Renal cortex interstitium (tissue), 11 donors: ENCODE data around the gene GNPNAT1. TPM values are rescaled to one million over a fixed set of nuclear protein-coding genes. Genes with fewer than 3 reads are reported as not detected.
"Not testable (repeated sequence)": the region's sequence is repeated elsewhere in the genome, so short reads cannot be mapped to it uniquely, and the experiment has no call there.

Experiments
- DNase-seq, 11 donors: peaks; one replicate each; pipeline ENCODE4 v3.0.0-alpha.2; 2013; ENCODE audit warnings: low read depth in 9 of 11, low spot score in 4 of 11; ENCODE audit errors: extremely low read depth in 1 of 11
- polyA plus RNA-seq, 3 donors: library from polyadenylated mRNA; unstranded; fragments of 120-200 nt; gene quantifications; one replicate each; pipeline ENCODE4 v1.2.1, GENCODE V29; 2013; ENCODE audit not compliant: insufficient read length in 3 of 3

GNPNAT1 gene
- polyA plus RNA-seq, 3 donors: 32.2 to 38.9 (median 34.5) TPM

DNA sequence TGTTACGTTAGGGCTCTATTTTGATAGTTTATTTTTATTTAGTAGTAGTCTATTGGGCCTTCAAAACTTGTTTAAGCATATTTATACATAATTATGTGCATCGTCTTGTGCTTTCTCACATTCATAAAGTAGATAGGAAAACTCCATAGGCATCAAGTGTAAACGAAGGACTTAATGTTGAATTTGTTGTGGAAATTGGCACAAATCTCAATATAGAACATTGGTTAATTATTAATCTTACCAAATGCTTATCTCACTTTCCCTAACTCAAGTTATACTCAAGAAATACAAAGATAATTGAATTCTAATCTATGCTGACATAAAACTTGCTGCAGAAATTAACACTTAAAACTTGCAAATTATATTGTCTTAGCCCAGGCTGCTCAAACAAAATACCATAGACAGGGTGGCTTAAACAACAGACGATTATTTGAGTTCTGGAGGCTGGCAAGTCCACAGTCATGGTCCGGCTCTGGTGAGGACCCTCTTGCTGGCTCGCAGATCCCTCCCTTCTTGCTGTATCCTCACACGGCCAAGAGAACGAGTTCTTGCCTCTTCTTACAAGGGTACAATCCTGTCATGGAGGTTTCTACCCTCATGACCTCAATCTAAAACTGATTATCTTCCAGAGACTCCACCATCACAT, 42.6 kb downstream of the GNPNAT1 start:
- no peak for DNase-seq

- no peak for DNase-seq
Observed at GRCh38 chr14:52741865-52742264, 49.5 kb downstream of the GNPNAT1 start.

DNA sequence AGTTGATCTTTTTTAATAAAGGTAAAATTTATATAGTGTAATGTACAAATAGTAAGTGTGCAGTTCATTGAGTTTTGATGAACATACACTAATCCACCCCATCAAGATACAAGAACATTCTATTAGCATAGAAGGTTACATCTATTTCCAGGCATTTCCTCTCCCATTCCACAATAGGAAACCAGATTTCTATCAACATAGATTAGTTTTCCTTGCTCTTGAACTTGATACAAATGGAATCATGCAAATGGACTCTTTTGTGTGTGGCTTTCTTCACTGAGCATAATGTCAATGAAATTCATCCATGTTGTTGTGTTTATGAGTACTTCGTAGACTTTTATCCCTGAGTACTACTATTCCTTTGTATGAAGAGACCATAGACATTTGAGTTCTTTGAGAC, 50.7 kb downstream of the GNPNAT1 start:
- no peak for DNase-seq

DNA sequence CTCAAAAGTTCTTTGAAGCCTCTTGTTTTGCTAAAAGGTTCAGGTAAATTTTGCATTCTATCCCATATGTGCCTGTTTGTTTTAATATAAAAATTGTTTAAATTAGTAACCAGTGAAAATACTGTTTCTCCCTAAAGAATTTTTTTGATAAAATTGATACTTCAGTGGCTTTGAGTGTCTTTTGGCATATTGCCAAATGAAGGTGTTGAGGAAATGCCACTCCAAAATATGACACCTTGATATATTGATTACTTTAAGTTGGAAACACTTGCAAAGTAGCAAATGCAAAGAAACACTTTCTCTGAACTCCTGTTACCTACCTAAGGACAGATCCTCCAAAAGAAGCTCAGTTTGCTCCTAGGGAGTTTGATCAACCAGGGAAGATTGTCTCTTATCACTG, 53.0 kb downstream of the GNPNAT1 start:
- no peak for DNase-seq

- DNase-seq: no peak
Observed at GRCh38 chr14:52735921-52736489, 55.4 kb downstream of the GNPNAT1 start.

DNA sequence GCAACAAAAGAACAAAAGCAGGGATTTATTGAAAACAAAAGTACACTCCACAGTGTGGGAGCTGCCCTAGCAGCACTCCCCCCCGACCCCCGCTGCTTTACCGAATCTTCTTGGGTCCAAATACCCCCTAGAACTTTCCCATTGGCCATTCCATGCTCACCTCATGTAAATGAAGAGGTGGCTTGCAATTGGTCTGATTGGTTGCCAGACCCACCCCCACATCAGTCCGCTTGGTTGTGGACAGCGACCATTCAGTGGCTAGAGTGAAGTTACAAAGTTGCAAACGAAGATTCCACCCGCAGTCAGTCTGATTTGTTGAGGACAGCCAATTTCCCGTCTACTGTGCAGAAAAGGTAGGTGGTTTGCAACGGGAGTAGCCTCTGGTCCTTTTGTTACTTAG, 57.6 kb downstream of the GNPNAT1 start:
- DNase-seq: no peak

- peak in 3 of 11 donors; percentile 21 to 42 (median 23) for DNase-seq
Observed at GRCh38 chr14:52730709-52731111, 60.7 kb downstream of the GNPNAT1 start.

DNA sequence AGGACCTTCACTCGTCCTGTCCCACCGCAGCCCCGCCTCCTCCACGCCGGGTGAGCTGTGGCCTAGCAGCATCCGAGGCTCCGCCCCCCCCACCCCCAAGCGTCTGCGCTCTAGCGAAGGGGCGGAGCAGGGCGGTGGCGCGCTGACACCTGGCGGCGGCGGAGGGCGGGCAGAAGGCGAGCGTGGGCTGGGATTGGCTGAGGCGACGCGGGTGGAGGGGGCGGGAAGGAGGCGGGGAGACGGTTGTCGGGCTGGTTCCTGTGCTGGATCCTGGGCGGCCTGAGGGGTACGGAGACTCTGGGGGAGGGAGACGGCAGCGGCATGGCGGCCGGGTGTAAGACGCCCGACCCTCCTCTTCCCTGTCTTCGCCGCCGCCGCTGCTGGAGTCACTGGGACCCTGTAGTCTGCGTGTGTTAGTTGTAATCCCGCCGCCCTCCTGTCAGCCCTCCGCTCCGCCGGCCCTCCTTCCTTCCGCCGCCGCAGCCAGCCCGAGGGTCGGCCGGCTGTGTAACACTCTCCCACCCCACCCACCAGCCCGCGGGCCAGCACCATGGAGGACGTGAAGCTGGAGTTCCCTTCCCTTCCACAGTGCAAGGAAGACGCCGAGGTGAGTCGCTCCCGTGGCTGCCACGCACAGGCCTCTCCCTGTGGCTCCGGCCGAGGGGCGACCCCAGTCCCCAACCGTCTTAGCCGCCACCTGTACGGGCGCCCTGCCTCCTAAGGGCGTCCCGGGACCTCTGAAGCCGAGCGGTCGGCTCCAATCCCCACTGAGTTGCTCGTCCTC, 61.3 kb downstream of the GNPNAT1 start, which contains the start of gene STYX:
TSS of gene STYX (plus strand) at position 242 of the 784 bp plus-strand sequence. CDS start at position 551, 309 bp downstream.
- peak; percentile 89 to 98 (median 97) for DNase-seq

DNA sequence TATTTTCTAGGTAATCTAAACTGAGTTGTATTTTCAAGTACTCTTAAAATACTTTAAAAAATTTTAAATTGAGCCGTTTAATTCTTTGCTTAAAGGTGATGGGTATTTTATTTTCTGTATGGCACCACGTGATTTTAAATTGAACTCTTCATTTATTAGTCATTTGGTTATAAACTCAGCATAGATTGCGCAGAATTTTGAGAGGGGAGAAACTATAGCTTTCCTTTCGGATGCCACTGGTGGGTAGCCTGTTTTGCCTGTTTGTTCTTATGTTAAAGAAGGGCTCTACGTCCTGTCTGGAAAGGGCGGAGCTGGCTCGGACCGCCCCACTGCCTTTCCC, 61.9 kb downstream of the GNPNAT1 start:
- DNase-seq: no peak

- DNase-seq: not testable (repeated sequence)
Observed at GRCh38 chr14:52729035-52729434, 62.4 kb downstream of the GNPNAT1 start.

DNA sequence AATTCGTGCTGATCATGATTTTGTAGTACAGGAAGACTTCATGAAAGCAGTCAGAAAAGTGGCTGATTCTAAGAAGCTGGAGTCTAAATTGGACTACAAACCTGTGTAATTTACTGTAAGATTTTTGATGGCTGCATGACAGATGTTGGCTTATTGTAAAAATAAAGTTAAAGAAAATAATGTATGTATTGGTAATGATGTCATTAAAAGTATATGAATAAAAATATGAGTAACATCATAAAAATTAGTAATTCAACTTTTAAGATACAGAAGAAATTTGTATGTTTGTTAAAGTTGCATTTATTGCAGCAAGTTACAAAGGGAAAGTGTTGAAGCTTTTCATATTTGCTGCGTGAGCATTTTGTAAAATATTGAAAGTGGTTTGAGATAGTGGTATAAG, 63.9 kb downstream of the GNPNAT1 start:
- DNase-seq: not testable (repeated sequence)

Other genes with a start within 250 kb of the GNPNAT1 start
- gene TXNDC16, start 239.1 kb downstream of the GNPNAT1 start, polyA plus RNA-seq: 10 to 100 TPM; 18.4 to 23.1 (median 19.7) TPM
- 1 to 10 TPM; 5.9 to 9.1 (median 8.2) TPM for gene GPR137C, start 238.8 kb downstream of the GNPNAT1 start, polyA plus RNA-seq
- 10 to 100 TPM; 23.7 to 34.8 (median 25.6) TPM for gene ERO1A, start 96.0 kb downstream of the GNPNAT1 start, polyA plus RNA-seq
- gene PSMC6, start 84.4 kb downstream of the GNPNAT1 start, polyA plus RNA-seq: 100 to 1,000 TPM; 124 to 157 (median 154) TPM
- gene STYX, start 61.4 kb downstream of the GNPNAT1 start, polyA plus RNA-seq: 10 to 100 TPM; 13.5 to 19.0 (median 15.3) TPM
- 100 to 1,000 TPM; 158 to 191 (median 159) TPM for gene FERMT2, start 159.4 kb upstream of the GNPNAT1 start, polyA plus RNA-seq